ENCODE data around the gene C5orf24.

GRCh38 chr5:134803821-134804220, 41.9 kb upstream of the C5orf24 start:
- TF ChIP-seq CTCF (conservative IDR thresholded peaks at IDR 0.05; ENCODE audit: low read depth, low read length) (no peak), EZH2 (IDR thresholded peaks at IDR 0.05; ENCODE audit: low read length, unreplicated experiment) (no peak), EZH2phosphoT487 (IDR thresholded peaks at IDR 0.05; ENCODE audit: borderline replicate concordance, low read length) (no peak)

All from PC-3 (cell line).